T-cell (primary cell): ENCODE data around the gene USP21. TPM values are rescaled to one million over a fixed set of nuclear protein-coding genes. Genes with fewer than 3 reads are reported as not detected.

Experiments used
- ATAC-seq, 4 experiments: fragments of 200-7000 bp in 3 of 4; fragments of 150-1000 bp in 1 of 4; cut with Tn5 transposase; replicated peaks in 1 of 4; 1 replicate in 3 of 4; 2 replicates in 1 of 4; pipeline ENCODE4 v1.10.0; 2021; ENCODE audit warnings: moderate library complexity in 3 of 4, mild to moderate bottlenecking in 2 of 4, moderate number of reproducible peaks in 1 of 4
- CTCF ChIA-PET, 2 donors: fragments of 300-600 bp; sonication (Branson Sonifier 250); formaldehyde crosslinking; loops; one replicate each; lab custom pipeline; 2022; ENCODE audit warnings: antibody characterized with exemption in 2 of 2; lab: Charles Lee
- POLR2A ChIA-PET, 2 donors: fragments of 300-600 bp; sonication (Branson Sonifier 250); formaldehyde crosslinking; loops; one replicate each; lab custom pipeline; 2022; ENCODE audit warnings: antibody characterized with exemption in 2 of 2; lab: Charles Lee
- DNase-seq, 35 experiments: peaks; one replicate each; pipeline versions ENCODE4 v3.0.0 to v3.0.0-alpha.2; 2013 to 2023
- H3K27ac ChIP-seq: one replicate; pipeline ENCODE4 v1.5.1; 2013; ENCODE audit warnings: low read length
- H3K27me3 ChIP-seq, 2 experiments: replicated peaks in 1 of 2; 1 replicate in 1 of 2; 2 replicates in 1 of 2; pipeline versions ENCODE4 v1.6.1 to v1.7.0; 2013; ENCODE audit warnings: low read length in 1 of 2, mixed read lengths in 1 of 2; ENCODE audit not compliant: control insufficient read depth in 2 of 2, insufficient read depth in 2 of 2; ENCODE audit errors: extremely low read depth in 1 of 2
- H3K36me3 ChIP-seq, 2 donors: 1 replicate in 1 of 2; 2 replicates in 1 of 2; pipeline versions ENCODE4 v1.6.1 to v1.7.0; 2013; ENCODE audit warnings: low read length in 1 of 2; ENCODE audit not compliant: control insufficient read depth in 2 of 2, insufficient read depth in 1 of 2; ENCODE audit errors: extremely low read depth in 1 of 2
- H3K4me1 ChIP-seq, 2 experiments: 1 replicate in 1 of 2; 2 replicates in 1 of 2; pipeline versions ENCODE4 v1.6.1 to v1.7.0; 2013; ENCODE audit warnings: low read length in 2 of 2, mixed read lengths in 1 of 2; ENCODE audit not compliant: insufficient read depth in 2 of 2, control insufficient read depth in 1 of 2; ENCODE audit errors: extremely low read depth in 1 of 2
- H3K4me3 ChIP-seq, 2 donors: 1 replicate in 1 of 2; 2 replicates in 1 of 2; pipeline versions ENCODE4 v1.5.1 to v1.7.0; 2013; ENCODE audit warnings: mild to moderate bottlenecking in 2 of 2, low read length in 1 of 2, moderate library complexity in 1 of 2; ENCODE audit not compliant: control insufficient read depth in 1 of 2; ENCODE audit errors: extremely low read depth in 1 of 2
- H3K9me3 ChIP-seq: 2 replicates; pipeline ENCODE4 v1.7.0; 2013
- H3K27ac Mint-ChIP-seq, 2 donors: one replicate each; pipeline ENCODE4 v1.8.0; 2020 to 2021; ENCODE audit warnings: mild to moderate bottlenecking in 2 of 2, mixed read lengths in 2 of 2
- H3K27me3 Mint-ChIP-seq, 2 donors: one replicate each; pipeline ENCODE4 v1.8.0; 2021 to 2022; ENCODE audit warnings: mixed read lengths in 2 of 2
- H3K36me3 Mint-ChIP-seq: one replicate; pipeline ENCODE4 v1.8.0; 2021; ENCODE audit warnings: mixed read lengths
- H3K4me1 Mint-ChIP-seq, 3 donors: one replicate each; pipeline ENCODE4 v1.8.0; 2020 to 2022; ENCODE audit warnings: mixed read lengths in 3 of 3, mild to moderate bottlenecking in 1 of 3
- H3K4me3 Mint-ChIP-seq, 3 donors: one replicate each; pipeline ENCODE4 v1.8.0; 2020 to 2022; ENCODE audit warnings: mild to moderate bottlenecking in 3 of 3, mixed read lengths in 3 of 3, moderate library complexity in 3 of 3
- H3K9me3 Mint-ChIP-seq, 3 donors: one replicate each; pipeline ENCODE4 v1.8.0; 2020 to 2022; ENCODE audit warnings: mixed read lengths in 3 of 3
- WGBS: methylation state at CpG from one replicate; pipeline ENCODE4 v1.1.5; 2013; ENCODE audit warnings: missing lambda C conversion rate; ENCODE audit not compliant: insufficient coverage; 5-methylcytosine and 5-hydroxymethylcytosine counted together
- total RNA-seq, 35 experiments: library from RNA in 6 of 35; stranded (reverse) in 6 of 35; fragments of 120-200 nt in 1 of 35; gene quantifications; one replicate each; pipeline versions ENCODE4 v1.2.1 to v1.2.4 and lab custom pipeline; 2013 to 2026

Gene USP21
- total RNA-seq, 5 donors from 2014 or later (not counting 1 experiment from before 2014, with no cell fraction given), result 37.4 to 69.0 (median 59.5) TPM

DNA sequence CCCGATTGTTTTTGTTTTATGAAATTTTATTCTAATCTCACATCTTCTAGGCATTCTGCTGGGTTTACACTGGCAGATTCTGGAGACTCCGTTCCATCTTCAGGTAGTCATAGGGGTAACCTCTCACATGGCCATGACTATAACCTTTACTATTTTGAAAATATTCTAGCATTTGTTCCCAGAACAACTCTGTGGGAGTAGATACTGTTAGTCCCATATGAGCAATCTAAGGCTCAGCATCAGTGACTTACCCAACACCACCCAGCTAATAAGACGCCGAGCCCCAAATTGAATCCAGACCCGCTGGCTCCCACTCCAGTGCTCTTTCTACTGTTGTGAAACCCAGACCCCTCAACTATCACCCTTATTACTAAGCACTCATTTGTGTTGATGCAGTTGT is 29.7 kb downstream of the USP21 start:
- ChIA-PET CTCF (no interaction called here), POLR2A (no interaction called here)
- peak overlapping the region; percentile 31 for H3K27ac ChIP-seq

GRCh38 chr1:161190962-161191521 is 31.7 kb downstream of the USP21 start:
- ATAC-seq, result no peak
- no peak overlapping the region for H3K27ac ChIP-seq
- H3K4me1 Mint-ChIP-seq, result peaks cover 59 to 69% (median 60%) of the 10 kb centered on the region in 3 donors
- no peaks in the 10 kb centered on the region for H3K9me3 ChIP-seq
- no peaks in the 10 kb centered on the region for H3K9me3 Mint-ChIP-seq
- POLR2A ChIA-PET, result interaction anchor here in 1 of 2 donors (0.6 kb wide), 2 partner anchors 103 to 370 kb away, joined by 3 to 6 read pairs; no protein-coding TSS in a partner anchor
- no peaks in the 10 kb centered on the region for H3K36me3 Mint-ChIP-seq
- H3K36me3 ChIP-seq, result no peaks in the 10 kb centered on the region
- no peak overlapping the region for H3K4me3 Mint-ChIP-seq
- H3K27me3 Mint-ChIP-seq, result no peaks in the 10 kb centered on the region
- no peak overlapping the region for H3K27ac Mint-ChIP-seq
- no peak overlapping the region for H3K4me3 ChIP-seq
- no peaks in the 10 kb centered on the region for H3K27me3 ChIP-seq
- H3K4me1 ChIP-seq, result peaks cover 34 to 84% of the 10 kb centered on the region in 2 experiments
- CTCF ChIA-PET, result interaction anchor here (0.5 to 2.7 kb wide), 18 partner anchors 9 to 200 kb away, joined by 3 to 16 read pairs (median 4); partner anchors contain the start of genes TOMM40L (in 2 of the 2) and NDUFS2 (in 1 of the 2)
- DNase-seq, result no peak
- 96% methylated on average over 17 of the region's 22 CpGs for WGBS

More for the DNA sequence above, 29.7 kb downstream of the USP21 start:
- ATAC-seq (no peak), DNase-seq (no peak)
- Mint-ChIP-seq H3K4me1 (peaks cover 65 to 74% (median 65%) of the 10 kb centered on the region in 3 donors), H3K27me3 (no peaks in the 10 kb centered on the region), H3K27ac (peak overlapping the region; percentile 82), H3K4me3 (no peak overlapping the region), H3K36me3 (no peaks in the 10 kb centered on the region), H3K9me3 (no peaks in the 10 kb centered on the region)
- no peak overlapping the region for H3K4me3 ChIP-seq
- no peaks in the 10 kb centered on the region for H3K27me3 ChIP-seq
- no peaks in the 10 kb centered on the region for H3K9me3 ChIP-seq
- H3K4me1 ChIP-seq, result peaks cover 36 to 80% of the 10 kb centered on the region in 2 experiments
- 100% methylated on average over 3 of the region's 5 CpGs for WGBS
- H3K36me3 ChIP-seq, result no peaks in the 10 kb centered on the region

- ChIA-PET CTCF (interaction anchor here (0.5 to 2.7 kb wide), 16 partner anchors 10 to 206 kb away, joined by 3 to 16 read pairs (median 4); partner anchors contain the start of genes NDUFS2 (in 2 of the 2), TOMM40L (in 2 of the 2) and APOA2 (in 1 of the 2)), POLR2A (interaction anchor here in 1 of 2 donors (0.6 to 0.8 kb wide), 2 partner anchors 9 kb away, joined by 3 to 10 read pairs; no protein-coding TSS in a partner anchor)
- H3K27ac Mint-ChIP-seq, result peak overlapping the region; percentile 8 to 39
- no peaks in the 10 kb centered on the region for H3K27me3 ChIP-seq
- no peaks in the 10 kb centered on the region for H3K27me3 Mint-ChIP-seq
- peaks cover 24 to 81% of the 10 kb centered on the region in 2 experiments for H3K4me1 ChIP-seq
- no peak overlapping the region for H3K4me3 ChIP-seq
- H3K27ac ChIP-seq, result no peak overlapping the region
- no peaks in the 10 kb centered on the region for H3K9me3 Mint-ChIP-seq
- WGBS, result 82% methylated on average over 6 of the region's 8 CpGs
- H3K36me3 Mint-ChIP-seq, result no peaks in the 10 kb centered on the region
- H3K4me3 Mint-ChIP-seq, result no peak overlapping the region
- H3K4me1 Mint-ChIP-seq, result peaks cover 50 to 60% (median 51%) of the 10 kb centered on the region in 3 donors
- ATAC-seq (no peak), DNase-seq (no peak)
- H3K9me3 ChIP-seq, result no peaks in the 10 kb centered on the region
- no peaks in the 10 kb centered on the region for H3K36me3 ChIP-seq
Measured at GRCh38 chr1:161191971-161192370, 32.7 kb downstream of the USP21 start.

DNA sequence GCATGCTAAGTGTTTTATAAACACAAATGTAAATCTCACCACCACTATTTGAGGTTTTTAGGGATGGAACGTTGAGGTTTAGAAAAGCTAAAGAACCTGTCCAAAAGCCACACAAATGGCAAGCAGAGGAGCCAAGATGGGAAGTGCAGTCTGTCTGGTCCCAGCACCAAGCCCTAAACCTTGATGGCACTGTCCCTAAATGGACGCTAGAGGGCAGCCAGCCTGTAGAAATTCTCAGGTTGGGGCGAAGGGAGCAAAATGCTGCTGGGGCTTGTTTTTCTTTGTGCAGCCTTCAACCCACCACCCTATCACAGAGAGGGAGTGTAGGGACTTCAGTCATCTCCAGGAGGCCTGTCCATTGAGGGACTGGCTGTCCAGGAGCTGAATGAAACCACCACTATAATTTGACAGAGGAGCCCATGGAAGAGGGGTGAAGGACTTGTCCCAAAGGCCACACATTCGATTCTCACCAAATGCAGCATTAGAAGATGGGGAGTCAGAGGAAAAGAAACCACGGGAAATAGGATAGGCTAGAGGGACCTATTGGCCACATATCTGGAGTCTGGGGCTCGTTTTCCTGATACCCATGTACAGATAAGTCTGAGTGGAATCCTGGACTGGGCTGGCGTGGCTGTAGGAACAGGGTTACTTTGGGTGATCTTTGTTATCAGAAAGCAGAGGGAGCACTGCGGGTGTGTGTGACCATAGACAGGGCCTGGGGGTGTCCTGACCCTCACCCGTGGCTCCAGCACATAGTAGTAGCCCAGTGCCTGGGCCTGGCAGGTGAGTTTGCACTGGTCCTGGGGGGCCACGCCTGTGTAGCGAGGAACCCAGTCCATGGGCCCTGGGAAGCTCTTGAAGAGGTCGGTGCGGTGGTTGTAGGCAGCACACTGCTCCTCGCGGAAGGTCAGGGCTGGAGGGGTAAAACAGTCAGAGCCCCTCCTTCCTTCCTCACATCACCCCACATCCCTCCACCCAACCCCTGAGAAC is 33.5 kb downstream of the USP21 start:
- Mint-ChIP-seq H3K9me3 (no peaks in the 10 kb centered on the region), H3K27ac (peak overlapping the region; percentile 89 to 93), H3K4me1 (peaks cover 42 to 52% (median 43%) of the 10 kb centered on the region in 3 donors), H3K27me3 (no peaks in the 10 kb centered on the region), H3K36me3 (no peaks in the 10 kb centered on the region), H3K4me3 (peak overlapping the region in 1 of 3 donors; percentile 54)
- no peaks in the 10 kb centered on the region for H3K36me3 ChIP-seq
- H3K27me3 ChIP-seq, result no peaks in the 10 kb centered on the region
- ChIA-PET POLR2A (interaction anchor here in 1 of 2 donors (0.6 to 0.8 kb wide), 2 partner anchors 8 to 10 kb away, joined by 3 to 10 read pairs; no protein-coding TSS in a partner anchor), CTCF (interaction anchor here (1.0 to 2.7 kb wide), 11 partner anchors 9 to 196 kb away, joined by 3 to 16 read pairs (median 5); partner anchors contain the start of genes NDUFS2 (in 2 of the 2), TOMM40L (in 2 of the 2) and APOA2 (in 1 of the 2))
- no peak overlapping the region for H3K27ac ChIP-seq
- H3K4me3 ChIP-seq, result no peak overlapping the region
- DNase-seq (peak; percentile 40 to 85 (median 61)), ATAC-seq (peak; percentile 93 to 95 (median 94))
- H3K9me3 ChIP-seq, result no peaks in the 10 kb centered on the region
- H3K4me1 ChIP-seq, result peaks cover 16 to 73% of the 10 kb centered on the region in 2 experiments
- 78% methylated on average over 9 of the region's 15 CpGs for WGBS

DNA sequence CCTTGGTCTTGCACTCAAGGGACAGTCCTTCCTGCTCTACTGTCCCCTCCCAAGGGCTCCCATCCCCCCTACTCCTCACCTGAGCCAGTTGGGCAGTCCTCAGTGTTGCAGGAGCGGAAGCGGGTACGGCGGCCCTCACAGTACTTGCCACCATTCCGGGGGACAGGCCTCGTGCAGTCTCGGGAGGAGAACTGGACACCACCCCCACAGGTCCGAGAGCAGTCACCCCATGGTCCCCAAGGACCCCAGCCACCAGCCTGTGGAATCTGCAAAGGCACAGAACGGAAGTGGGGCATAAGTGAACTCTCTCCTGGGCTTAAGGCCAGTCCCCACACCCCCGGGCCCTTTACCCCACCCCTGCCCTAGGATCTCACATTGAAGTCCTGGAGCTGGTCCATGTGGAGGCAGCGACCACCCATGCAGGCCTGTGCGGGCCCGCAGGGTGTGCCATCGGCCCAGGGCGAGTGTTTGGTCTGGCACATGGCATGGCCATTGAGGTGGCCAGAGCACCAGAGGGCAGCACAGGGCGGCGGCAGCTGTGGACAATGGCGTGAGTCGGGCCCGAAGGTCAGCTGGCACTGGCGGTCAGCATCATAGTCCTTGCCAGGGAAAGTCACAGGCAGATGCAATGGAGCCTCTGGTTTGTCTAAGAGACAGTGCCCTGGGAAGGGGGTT is 34.4 kb downstream of the USP21 start:
- Histone ChIP-seq H3K4me1 (peaks cover 16 to 63% of the 10 kb centered on the region in 2 experiments), H3K27me3 (no peaks in the 10 kb centered on the region), H3K27ac (no peak overlapping the region), H3K4me3 (no peak overlapping the region), H3K9me3 (no peaks in the 10 kb centered on the region), H3K36me3 (no peaks in the 10 kb centered on the region)
- DNase-seq (no peak), ATAC-seq (no peak)
- POLR2A ChIA-PET, result interaction anchor here in 1 of 2 donors (0.6 kb wide), 1 partner anchor 10 kb away, joined by 4 read pairs; no protein-coding TSS in a partner anchor
- Mint-ChIP-seq H3K9me3 (no peaks in the 10 kb centered on the region), H3K4me1 (peaks cover 36 to 46% (median 36%) of the 10 kb centered on the region in 3 donors), H3K27ac (peak overlapping the region in 1 of 2 donors; percentile 11), H3K27me3 (no peaks in the 10 kb centered on the region), H3K4me3 (no peak overlapping the region), H3K36me3 (no peaks in the 10 kb centered on the region)
- 96% methylated on average over 15 of the region's 21 CpGs for WGBS
- CTCF ChIA-PET, result interaction anchor here in 1 of 2 donors (1.8 kb wide), 1 partner anchor 30 kb away, joined by 5 read pairs; the partner anchor contains the start of gene APOA2
